GM19468 (cell line): ENCODE results near the gene TASOR.
A peak's percentile ranks its signal among the peaks of the same experiment; 100 is the strongest.

Experiments
- ATAC-seq: cut with Tn5 transposase; IDR thresholded peaks from one replicate; pipeline ENCODE4 v1.9.1; 2021; ENCODE audit warnings: mild to moderate bottlenecking, moderate library complexity, moderate number of reproducible peaks; ENCODE audit not compliant: unreplicated experiment; ENCODE audit errors: extremely low read depth

Gene TASOR

GRCh38 chr3:56691165-56692000 is 8.3 kb upstream of the TASOR start:
- ATAC-seq = no peak

- no peak for ATAC-seq
These were observed 6.2 kb upstream of the TASOR start for GRCh38 chr3:56689303-56689702.

- ATAC-seq = peak; percentile 44
These were observed 5.1 kb upstream of the TASOR start for GRCh38 chr3:56688191-56688590.

- no peak for ATAC-seq
These were observed 964 bp upstream of the TASOR start for GRCh38 chr3:56684029-56684428.

- peak; percentile 31 for ATAC-seq
These were observed 473 bp downstream of the TASOR start for GRCh38 chr3:56682462-56683121.

- ATAC-seq = no peak
These were observed 1.0 kb downstream of the TASOR start for GRCh38 chr3:56681984-56682461.

GRCh38 chr3:56680054-56680580 is 2.9 kb downstream of the TASOR start:
- no peak for ATAC-seq

GRCh38 chr3:56677286-56677685 is 5.8 kb downstream of the TASOR start:
- ATAC-seq = peak; percentile 81

- ATAC-seq = no peak
These were observed 9.1 kb downstream of the TASOR start for GRCh38 chr3:56673781-56674457.

GRCh38 chr3:56667973-56668579 is 15.0 kb downstream of the TASOR start:
- no peak for ATAC-seq

GRCh38 chr3:56664823-56665222 is 18.2 kb downstream of the TASOR start:
- ATAC-seq = no peak

- no peak for ATAC-seq
These were observed 27.4 kb downstream of the TASOR start for GRCh38 chr3:56655709-56656108.

- ATAC-seq = no peak
These were observed 28.6 kb downstream of the TASOR start for GRCh38 chr3:56654460-56654859.

- no peak for ATAC-seq
These were observed 37.7 kb downstream of the TASOR start for GRCh38 chr3:56645407-56645806.

GRCh38 chr3:56633602-56634535 is 49.2 kb downstream of the TASOR start:
- ATAC-seq = no peak
